AG04450 (cell line): ENCODE results near the gene VPS4B. TPM values are rescaled to one million over a fixed set of nuclear protein-coding genes. Genes with fewer than 3 reads are reported as not detected.

Source experiments
- CTCF ChIA-PET: fragments of 300-600, 350-600 bp; formaldehyde crosslinking; extraction: SDS; loops from one replicate; lab custom pipeline; 2022; ENCODE audit warnings: antibody characterized with exemption, inconsistent platforms; lab: Charles Lee
- POLR2A ChIA-PET: fragments of 350-600 bp; formaldehyde crosslinking; extraction: SDS; loops from one replicate; lab custom pipeline; 2021; ENCODE audit warnings: antibody characterized with exemption, inconsistent platforms; lab: Yijun Ruan, JAX
- DNase-seq: peaks from one replicate; pipeline ENCODE4 v3.0.0-alpha.2; 2011; ENCODE audit warnings: low read depth, low spot score
- H3K27ac ChIP-seq: one replicate; pipeline ENCODE4 v1.5.1; 2012; ENCODE audit warnings: low read depth, low read length, control low read depth
- H3K27me3 ChIP-seq: one replicate; pipeline ENCODE4 v1.6.0; 2012; ENCODE audit warnings: low read length; ENCODE audit not compliant: control insufficient read depth, insufficient read depth
- H3K4me3 ChIP-seq: 2 replicates; pipeline ENCODE4 v1.5.1; 2011; ENCODE audit warnings: mild to moderate bottlenecking, low read depth, low read length, control low read depth
- H3K9me3 ChIP-seq: 2 replicates; pipeline ENCODE4 v1.5.1; 2012; ENCODE audit warnings: low read length; ENCODE audit not compliant: control insufficient read depth, insufficient read depth
- polyA plus RNA-seq: library from polyadenylated mRNA; depleted of rRNA; stranded (reverse); fragments of >200 nt; gene quantifications from 2 replicates; pipeline ENCODE4 v1.2.3, GENCODE V29; 2011
- TF ChIP-seq, protein P1 (sequence below): IDR thresholded peaks from 2 replicates; pipeline ENCODE4 v1.5.1; 2011; ENCODE audit warnings: low read depth, low read length, control low read depth, inconsistent platforms

VPS4B gene
- polyA plus RNA-seq, 1 experiment: 34.3 TPM

GRCh38 chr18:63409301-63409700 lies 13.0 kb downstream of the VPS4B start:
- ChIA-PET POLR2A (interaction anchor here (2.2 kb wide), 1 partner anchor 13 kb away, joined by 10 read pairs; the partner anchor contains the start of gene VPS4B), CTCF (no interaction called here)
- H3K4me3 ChIP-seq: no peak overlapping the region
- DNase-seq: no peak
- TF ChIP-seq, protein P1, sequence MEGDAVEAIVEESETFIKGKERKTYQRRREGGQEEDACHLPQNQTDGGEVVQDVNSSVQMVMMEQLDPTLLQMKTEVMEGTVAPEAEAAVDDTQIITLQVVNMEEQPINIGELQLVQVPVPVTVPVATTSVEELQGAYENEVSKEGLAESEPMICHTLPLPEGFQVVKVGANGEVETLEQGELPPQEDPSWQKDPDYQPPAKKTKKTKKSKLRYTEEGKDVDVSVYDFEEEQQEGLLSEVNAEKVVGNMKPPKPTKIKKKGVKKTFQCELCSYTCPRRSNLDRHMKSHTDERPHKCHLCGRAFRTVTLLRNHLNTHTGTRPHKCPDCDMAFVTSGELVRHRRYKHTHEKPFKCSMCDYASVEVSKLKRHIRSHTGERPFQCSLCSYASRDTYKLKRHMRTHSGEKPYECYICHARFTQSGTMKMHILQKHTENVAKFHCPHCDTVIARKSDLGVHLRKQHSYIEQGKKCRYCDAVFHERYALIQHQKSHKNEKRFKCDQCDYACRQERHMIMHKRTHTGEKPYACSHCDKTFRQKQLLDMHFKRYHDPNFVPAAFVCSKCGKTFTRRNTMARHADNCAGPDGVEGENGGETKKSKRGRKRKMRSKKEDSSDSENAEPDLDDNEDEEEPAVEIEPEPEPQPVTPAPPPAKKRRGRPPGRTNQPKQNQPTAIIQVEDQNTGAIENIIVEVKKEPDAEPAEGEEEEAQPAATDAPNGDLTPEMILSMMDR: no peak
- H3K27ac ChIP-seq: no peak overlapping the region
- no peaks in the 10 kb centered on the region for H3K9me3 ChIP-seq
- H3K27me3 ChIP-seq: no peaks in the 10 kb centered on the region

GRCh38 chr18:63407734-63408133 lies 14.5 kb downstream of the VPS4B start:
- ChIA-PET POLR2A (no interaction called here), CTCF (interaction anchor here (1.5 kb wide), 1 partner anchor 65 kb away, joined by 5 read pairs; no protein-coding TSS in a partner anchor)
- TF ChIP-seq, protein P1: no peak
- Histone ChIP-seq H3K27ac (no peak overlapping the region), H3K4me3 (no peak overlapping the region), H3K9me3 (no peaks in the 10 kb centered on the region), H3K27me3 (no peaks in the 10 kb centered on the region)
- DNase-seq: no peak

DNA sequence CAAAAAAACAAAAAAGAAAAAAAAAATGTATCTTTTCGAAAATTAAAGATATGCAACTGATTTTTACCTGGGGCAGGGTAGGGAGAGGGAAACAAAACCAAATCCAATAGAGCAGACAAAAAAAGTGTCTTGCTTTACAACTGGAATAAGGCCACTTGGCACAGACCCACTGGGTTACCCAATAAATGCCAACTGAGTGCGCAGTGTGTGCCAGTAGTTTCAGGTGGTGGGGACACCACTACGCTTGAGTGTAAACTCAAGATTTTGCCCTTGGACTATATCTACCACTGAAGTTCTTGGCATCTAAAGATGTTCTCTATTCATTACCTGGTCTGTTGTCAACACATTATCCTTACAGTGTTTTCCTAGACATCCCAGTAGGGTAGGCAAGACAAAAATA lies 16.3 kb downstream of the VPS4B start:
- H3K27ac ChIP-seq: no peak overlapping the region
- POLR2A ChIA-PET: no interaction called here
- H3K4me3 ChIP-seq: no peak overlapping the region
- CTCF ChIA-PET: no interaction called here
- TF ChIP-seq, protein P1: no peak
- H3K27me3 ChIP-seq: no peaks in the 10 kb centered on the region
- no peaks in the 10 kb centered on the region for H3K9me3 ChIP-seq
- DNase-seq: no peak

DNA sequence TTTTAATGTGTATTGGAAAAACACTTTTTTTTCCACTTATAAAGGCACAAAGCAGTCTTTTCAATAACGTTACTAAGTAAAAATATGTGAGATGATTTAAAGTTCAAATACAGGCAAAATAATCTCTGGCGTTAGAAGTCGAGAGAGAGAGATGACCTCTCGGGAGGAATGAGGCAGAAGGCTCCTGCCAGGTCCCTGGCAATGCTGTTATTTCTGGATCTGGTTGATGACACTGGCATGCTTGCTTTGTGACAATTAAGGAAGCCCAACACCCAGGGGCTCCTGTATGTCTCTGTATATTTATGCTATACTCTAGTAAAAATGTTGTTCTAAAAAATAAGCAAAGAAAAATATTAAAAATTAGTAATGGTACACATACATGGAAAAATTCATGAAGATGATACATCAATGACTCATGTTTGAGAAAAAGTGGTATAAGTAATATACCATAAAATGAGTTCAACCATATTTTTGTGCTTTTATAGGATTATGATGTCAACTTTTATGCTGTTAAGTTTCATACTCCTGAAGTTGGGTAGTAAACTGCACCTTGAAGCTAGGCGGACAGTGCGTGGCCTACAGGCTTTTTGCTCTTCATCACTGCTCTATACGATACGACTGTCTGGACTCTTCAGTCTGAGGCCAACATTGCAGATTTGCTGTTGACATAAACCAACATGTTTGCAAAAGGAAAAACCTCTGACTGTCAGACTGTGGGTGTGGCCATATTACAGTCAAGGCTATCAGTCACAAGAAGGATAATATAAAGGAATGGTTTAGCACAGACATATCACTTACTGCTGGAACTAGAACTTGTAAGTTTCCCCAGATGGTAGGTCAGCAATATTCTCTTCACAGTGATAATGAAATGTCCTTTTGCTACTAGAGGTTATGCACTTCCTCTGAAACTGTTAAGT lies 19.8 kb downstream of the VPS4B start:
- H3K4me3 ChIP-seq: no peak overlapping the region
- no peak for DNase-seq
- CTCF ChIA-PET: no interaction called here
- TF ChIP-seq, protein P1: no peak
- H3K27ac ChIP-seq: no peak overlapping the region
- POLR2A ChIA-PET: no interaction called here
- no peaks in the 10 kb centered on the region for H3K9me3 ChIP-seq
- no peaks in the 10 kb centered on the region for H3K27me3 ChIP-seq

- Histone ChIP-seq H3K27me3 (no peaks in the 10 kb centered on the region), H3K27ac (no peak overlapping the region), H3K9me3 (no peaks in the 10 kb centered on the region), H3K4me3 (no peak overlapping the region)
- TF ChIP-seq, protein P1: no peak
- DNase-seq: no peak
- ChIA-PET CTCF (no interaction called here), POLR2A (no interaction called here)
These were observed 23.0 kb downstream of the VPS4B start for GRCh38 chr18:63399300-63399699.
